Gastrocnemius medialis (tissue), 4 donors: ENCODE results near the gene SLC16A1.

ENCODE experiments used
- CTCF ChIP-seq, 5 experiments: fragments of 450-650 bp in 3 of 5; fragments of 200-600 bp in 2 of 5; sonication (generic) in 2 of 5; IDR thresholded peaks in 4 of 5; conservative IDR thresholded peaks in 1 of 5; 1 replicate in 4 of 5; 2 replicates in 1 of 5; pipeline ENCODE4 v1.5.1; 2016 to 2019; ENCODE audit warnings: antibody characterized with exemption in 5 of 5, mild to moderate bottlenecking in 3 of 5, moderate library complexity in 3 of 5
- POLR2A ChIP-seq, 2 donors: fragments of 450-650 bp; IDR thresholded peaks; one replicate each; pipeline ENCODE4 v1.6.1; 2017; ENCODE audit warnings: antibody characterized with exemption in 2 of 2, mild to moderate bottlenecking in 2 of 2, moderate library complexity in 2 of 2

GRCh38 chr1:112975336-112975735, 19.3 kb upstream of the SLC16A1 start:
- TF ChIP-seq CTCF (IDR thresholded peaks at IDR 0.05 in 4 of 5, conservative IDR thresholded peaks at IDR 0.05 in 1 of 5) (no peak), POLR2A (IDR thresholded peaks at IDR 0.05) (no peak)
